GM21447 (cell line): Measurements from ENCODE around the gene PLOD1.
"Not testable (repeated sequence)": the region's sequence is repeated elsewhere in the genome, so short reads cannot be mapped to it uniquely, and the experiment has no call there.

ENCODE experiments used
- ATAC-seq: cut with Tn5 transposase; IDR thresholded peaks from one replicate; pipeline ENCODE4 v1.9.1; 2021; ENCODE audit not compliant: unreplicated experiment

The PLOD1 gene

DNA sequence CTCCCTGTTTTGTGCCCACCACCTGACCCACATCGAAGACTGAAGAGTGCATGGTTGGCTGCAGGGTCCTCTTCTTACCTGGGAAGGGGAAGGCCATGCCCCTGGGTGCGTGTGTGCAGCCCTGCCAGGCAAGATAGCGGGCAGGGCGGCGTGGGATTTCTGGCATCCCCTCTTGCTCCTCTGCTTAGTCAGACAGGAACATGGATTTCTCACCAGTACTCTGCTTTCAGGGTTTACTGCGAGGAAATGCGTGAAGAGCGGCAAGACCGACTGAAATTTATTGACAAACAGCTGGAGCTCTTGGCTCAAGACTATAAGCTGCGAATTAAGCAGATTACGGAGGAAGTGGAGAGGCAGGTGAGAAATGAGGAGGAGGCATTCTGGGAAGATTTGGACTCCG, 69.2 kb downstream of the PLOD1 start:
- ATAC-seq: no peak

- no peak for ATAC-seq
Observed at GRCh38 chr1:12005488-12006166, 71.1 kb downstream of the PLOD1 start.

GRCh38 chr1:12006167-12006921, 71.8 kb downstream of the PLOD1 start:
- no peak for ATAC-seq

- ATAC-seq: no peak
Observed at GRCh38 chr1:12007204-12007603, 72.7 kb downstream of the PLOD1 start.

DNA sequence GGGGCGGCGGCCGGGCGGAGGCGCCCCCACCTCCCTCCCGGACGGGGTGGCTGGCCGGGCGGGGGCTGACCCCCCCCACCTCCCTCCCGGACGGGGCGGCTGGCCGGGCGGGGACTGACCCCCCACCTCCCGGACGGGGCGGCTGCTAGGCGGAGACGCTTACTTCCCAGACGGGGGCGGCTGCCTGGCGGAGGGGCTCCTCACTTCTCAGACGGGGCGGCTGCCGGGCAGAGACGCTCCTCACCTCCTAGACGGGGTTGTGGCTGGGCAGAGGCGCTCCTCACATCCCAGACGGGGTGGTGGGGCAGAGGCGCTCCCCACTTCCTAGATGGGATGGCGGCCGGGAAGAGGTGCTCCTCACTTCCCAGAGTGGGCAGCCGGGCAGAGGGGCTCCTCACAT, 73.8 kb downstream of the PLOD1 start:
- ATAC-seq: not testable (repeated sequence)

DNA sequence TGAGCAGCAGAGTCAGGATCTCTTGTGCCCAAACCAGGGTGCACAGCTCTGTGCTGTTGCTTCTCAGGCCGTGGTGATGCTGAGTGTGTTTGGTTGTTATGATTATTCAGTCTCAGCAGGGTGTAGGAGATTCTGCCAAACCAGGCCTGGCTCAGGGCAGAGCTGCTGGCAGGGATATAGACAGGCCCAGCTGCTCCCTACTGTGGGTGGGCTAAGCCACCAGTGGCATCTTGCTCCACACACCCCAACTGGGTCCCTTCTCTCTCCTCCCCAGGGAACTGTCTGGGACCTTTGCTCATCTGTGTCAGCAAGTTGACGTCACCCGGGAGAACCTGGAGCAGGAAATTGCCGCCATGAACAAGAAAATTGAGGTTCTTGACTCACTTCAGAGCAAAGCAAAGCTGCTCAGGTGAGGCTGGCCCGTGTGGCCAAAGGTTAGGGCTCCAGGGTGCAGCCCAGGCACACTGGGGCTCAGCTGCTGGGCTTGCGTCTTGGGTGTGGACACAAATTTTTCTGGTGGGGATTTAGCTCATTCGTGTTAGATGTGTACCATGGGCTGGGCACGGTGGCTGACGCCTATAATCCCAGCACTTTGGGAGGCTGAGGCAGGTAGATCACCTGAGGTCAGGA, 74.9 kb downstream of the PLOD1 start:
- ATAC-seq: no peak

DNA sequence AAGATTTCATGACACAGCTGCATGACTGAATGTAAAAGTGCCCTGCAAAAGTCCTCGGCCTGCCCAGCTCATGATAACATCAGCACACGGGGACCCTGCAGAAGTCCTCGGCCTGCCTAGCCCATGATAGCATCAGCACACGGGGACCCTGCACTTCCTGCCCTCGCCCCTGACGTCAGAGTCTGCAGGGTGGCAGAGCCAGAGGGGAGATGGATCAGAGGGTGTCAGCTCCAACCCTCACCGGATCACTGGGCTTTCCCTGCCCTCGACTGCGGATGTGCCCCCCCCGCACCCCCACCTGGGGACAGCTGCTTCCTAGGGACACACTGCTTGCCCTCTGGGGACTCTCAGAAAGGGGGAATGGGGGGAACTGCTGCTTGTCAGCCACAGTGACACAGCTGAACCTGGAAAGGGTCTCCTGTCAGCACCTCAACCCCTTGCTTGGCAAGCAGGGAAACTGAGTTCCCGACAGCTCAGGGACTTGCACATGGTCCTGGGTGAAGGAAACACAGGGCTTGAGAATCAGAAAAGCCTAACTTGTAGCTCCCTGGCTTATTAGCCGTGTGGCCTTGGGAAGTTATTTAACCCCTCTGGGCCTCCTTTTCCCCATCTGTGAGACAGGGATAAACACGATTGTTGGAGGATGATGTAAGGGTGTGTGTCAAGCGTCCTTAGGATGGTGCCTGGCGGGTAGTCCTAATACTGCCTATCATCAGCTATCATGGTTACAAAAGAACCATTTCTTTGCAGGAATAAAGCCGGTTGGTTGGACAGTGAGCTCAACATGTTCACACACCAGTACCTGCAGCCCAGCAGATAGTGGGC, 76.4 kb downstream of the PLOD1 start:
- ATAC-seq: no peak

- no peak for ATAC-seq
Observed at GRCh38 chr1:12011998-12012397, 77.5 kb downstream of the PLOD1 start.

- no peak for ATAC-seq
Observed at GRCh38 chr1:12012560-12013316, 78.2 kb downstream of the PLOD1 start.

DNA sequence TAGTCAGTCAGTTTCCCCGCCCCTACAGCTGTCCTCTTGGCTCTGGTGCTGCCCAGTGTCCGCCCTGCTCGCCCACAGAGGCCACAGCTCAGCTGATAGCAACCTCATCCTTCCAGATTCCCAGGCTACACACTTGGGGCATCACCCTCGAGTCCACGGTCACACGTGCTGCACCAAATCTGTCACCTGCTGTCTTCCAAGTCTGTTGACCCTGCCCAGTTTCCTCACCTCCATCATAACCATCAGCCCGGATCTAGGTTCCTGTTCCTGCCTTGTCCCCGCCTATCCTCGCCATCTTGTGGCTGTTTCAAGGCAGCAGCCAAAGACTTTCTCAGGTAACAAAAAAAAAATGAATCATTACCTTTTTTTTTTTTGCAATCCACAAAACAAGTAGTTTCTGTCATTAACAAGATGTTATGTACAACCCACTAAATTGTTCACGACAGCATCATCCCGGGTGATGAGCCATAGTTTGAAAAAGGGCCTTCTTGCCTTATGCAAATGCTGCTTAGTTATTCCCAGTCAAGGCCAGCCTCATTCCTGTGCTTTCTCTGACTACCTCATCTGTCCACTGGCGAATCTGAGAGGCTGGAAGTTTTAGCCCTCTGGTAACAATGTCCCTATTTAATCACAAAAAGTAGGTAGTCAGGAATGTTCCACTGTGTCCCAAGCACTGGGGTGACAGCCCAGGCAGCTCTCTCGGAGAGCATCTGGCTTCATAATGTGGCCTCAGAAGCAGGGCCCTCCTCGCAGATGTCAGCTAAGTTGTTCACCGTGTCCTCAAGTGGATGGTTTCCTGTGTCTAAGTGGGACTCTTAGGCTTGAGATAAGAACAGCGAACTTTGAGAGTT, 79.8 kb downstream of the PLOD1 start:
- ATAC-seq: no peak

DNA sequence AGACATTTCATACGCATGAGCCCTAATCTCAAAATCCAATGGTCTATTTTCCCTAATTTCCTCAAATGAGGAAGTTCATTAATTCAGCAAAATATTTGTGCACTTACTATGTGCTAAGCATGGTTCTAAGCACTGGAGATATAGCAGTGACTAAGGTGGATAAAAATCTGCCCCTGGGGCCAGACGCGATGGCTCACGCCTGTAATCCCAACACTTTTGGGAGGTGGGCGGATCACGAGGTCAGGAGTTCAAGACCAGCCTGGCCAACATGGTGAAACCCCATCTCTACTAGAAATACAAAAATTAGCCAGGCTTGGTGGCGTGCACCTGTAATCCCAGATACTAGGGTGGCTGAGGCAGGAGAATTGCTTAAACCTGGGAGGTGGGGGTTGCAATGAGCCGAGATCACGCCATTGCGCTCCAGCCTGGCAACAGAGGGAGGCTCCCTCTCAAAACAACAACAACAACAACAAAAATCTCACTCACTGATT, 80.5 kb downstream of the PLOD1 start:
- no peak for ATAC-seq

GRCh38 chr1:12015499-12015898, 81.0 kb downstream of the PLOD1 start:
- no peak for ATAC-seq

GRCh38 chr1:12016182-12016581, 81.7 kb downstream of the PLOD1 start:
- ATAC-seq: no peak

DNA sequence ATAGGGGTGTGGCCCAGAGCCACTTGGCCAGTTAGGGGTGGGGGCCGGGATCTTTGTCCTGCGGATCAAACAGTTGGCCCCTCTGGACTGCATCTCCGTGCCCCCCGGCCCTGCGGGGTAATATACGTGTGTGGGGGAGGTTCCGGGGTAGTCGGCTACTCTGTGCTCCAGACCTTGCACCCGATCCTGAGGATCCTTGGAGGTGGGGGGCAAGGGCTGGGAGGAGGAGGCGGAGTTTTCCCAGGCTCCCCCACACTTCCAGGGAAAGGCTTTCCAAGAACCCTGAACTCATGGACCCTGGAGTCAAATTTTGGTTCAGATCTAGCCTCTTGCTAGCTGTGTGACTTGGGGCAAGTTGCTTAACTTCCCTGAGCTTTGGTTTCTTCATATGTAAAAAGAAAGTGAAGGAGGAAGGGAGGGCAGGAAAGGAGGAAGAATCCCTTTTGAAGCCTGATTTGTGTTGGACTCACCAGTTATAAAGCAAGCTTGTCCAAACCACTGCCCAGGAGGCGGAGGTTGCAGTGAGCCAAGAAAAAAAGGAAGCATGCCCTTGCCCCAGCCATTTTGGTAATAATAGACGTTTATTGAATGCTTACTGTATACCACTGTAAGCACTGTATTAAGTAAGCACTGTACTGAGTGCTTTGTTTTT, 85.5 kb downstream of the PLOD1 start:
- no peak for ATAC-seq

- ATAC-seq: no peak
Observed at GRCh38 chr1:12021616-12022015, 87.1 kb downstream of the PLOD1 start.

GRCh38 chr1:12022036-12022435, 87.5 kb downstream of the PLOD1 start:
- ATAC-seq: no peak
